Metanephros (tissue), 1 donor: Measurements from ENCODE around the gene STAC2. TPM values are rescaled to one million over a fixed set of nuclear protein-coding genes. Genes with fewer than 3 reads are reported as not detected.

Source experiments
- total RNA-seq: library from RNA; depleted of rRNA; stranded (reverse); fragments of >200 nt; gene quantifications from one replicate; pipeline ENCODE4 v1.2.3, GENCODE V29; 2014

STAC2 gene
- total RNA-seq, result 0.93 TPM

GRCh38 chr17:39225308-39225958 lies at the start of gene STAC2:
TSS of gene STAC2 (minus strand) at chr17:39225945. CDS start at chr17:39225502, 443 bp downstream.

GRCh38 chr17:39200070-39200879 lies 25.5 kb downstream of the STAC2 start, which contains the start of gene RPL19:
TSS of gene RPL19 (plus strand) at chr17:39200283. CDS start at chr17:39200345, 62 bp downstream.

GRCh38 chr17:39197380-39198185 lies 28.2 kb downstream of the STAC2 start, which contains the start of gene CACNB1:
TSS of gene CACNB1 (minus strand) at chr17:39197669. CDS start at chr17:39197495, 174 bp downstream.

GRCh38 chr17:39165841-39166349 lies 59.9 kb downstream of the STAC2 start, which contains the start of gene ARL5C:
TSS of gene ARL5C (minus strand) at chr17:39166161. CDS start at chr17:39165760, 401 bp downstream.

Other genes starting within 250 kb of the STAC2 start
- 11.9 TPM for gene PLXDC1, start 74.3 kb downstream of the STAC2 start, total RNA-seq
- not detected for gene ARL5C, start 59.8 kb downstream of the STAC2 start, total RNA-seq
- 39.8 TPM for gene CACNB1, start 28.3 kb downstream of the STAC2 start, total RNA-seq
- 1,483 TPM for gene RPL19, start 25.7 kb downstream of the STAC2 start, total RNA-seq
- 20.7 TPM for gene FBXL20, start 175.7 kb upstream of the STAC2 start, total RNA-seq
- gene MED1, start 225.3 kb upstream of the STAC2 start, total RNA-seq, result 28.2 TPM
- 47.6 TPM for gene CDK12, start 235.5 kb upstream of the STAC2 start, total RNA-seq